GM23338 (cell line): ENCODE results near the gene SOST. TPM values are rescaled to one million over a fixed set of nuclear protein-coding genes. Genes with fewer than 3 reads are reported as not detected.

ENCODE experiments used
- ATAC-seq: fragments of 200-7000 bp; cut with Tn5 transposase; 3 replicates; pipeline ENCODE4 v1.9.1; 2020
- DNase-seq: peaks from one replicate; pipeline ENCODE4 v3.0.0-alpha.2; 2015; ENCODE audit warnings: low spot score
- H2AFZ ChIP-seq: fragments of 200-600 bp; sonication (generic); 2 replicates; pipeline ENCODE4 v1.8.0; 2016; ENCODE audit warnings: antibody characterized with exemption, mild to moderate bottlenecking, moderate library complexity
- H3F3A ChIP-seq: fragments of 200-600 bp; sonication (generic); replicated peaks from 2 replicates; pipeline ENCODE4 v1.8.0; 2017; ENCODE audit warnings: antibody characterized with exemption, mixed run types, low read depth
- H3K27ac ChIP-seq: fragments of 200-600 bp; sonication (generic); 2 replicates; pipeline ENCODE4 v1.6.1; 2016; ENCODE audit warnings: low read depth
- H3K27me3 ChIP-seq: fragments of 200-600 bp; sonication (generic); 2 replicates; pipeline ENCODE4 v1.8.0; 2016; ENCODE audit warnings: mild to moderate bottlenecking, mixed run types, moderate library complexity; ENCODE audit not compliant: insufficient read depth
- H3K36me3 ChIP-seq: fragments of 200-600 bp; sonication (generic); 2 replicates; pipeline ENCODE4 v1.8.0; 2016; ENCODE audit warnings: mild to moderate bottlenecking; ENCODE audit not compliant: insufficient read depth
- H3K4me1 ChIP-seq: fragments of 200-600 bp; sonication (generic); 2 replicates; pipeline ENCODE4 v1.8.0; 2016; ENCODE audit warnings: mild to moderate bottlenecking, moderate library complexity; ENCODE audit not compliant: insufficient read depth
- H3K4me2 ChIP-seq: fragments of 200-600 bp; sonication (generic); 2 replicates; pipeline ENCODE4 v1.7.1; 2017; ENCODE audit warnings: mixed run types
- H3K4me3 ChIP-seq: fragments of 200-600 bp; sonication (generic); 2 replicates; pipeline ENCODE4 v1.6.1; 2016; ENCODE audit warnings: mixed run types
- H3K79me2 ChIP-seq: fragments of 200-600 bp; sonication (generic); replicated peaks from 2 replicates; pipeline ENCODE4 v1.8.0; 2017; ENCODE audit warnings: mild to moderate bottlenecking; ENCODE audit not compliant: insufficient read depth
- H3K9me2 ChIP-seq: fragments of 200-600 bp; sonication (generic); 2 replicates; pipeline ENCODE4 v1.8.0; 2017; ENCODE audit not compliant: insufficient read depth
- H4K20me1 ChIP-seq: fragments of 200-600 bp; sonication (generic); replicated peaks from 2 replicates; pipeline ENCODE4 v1.8.0; 2017; ENCODE audit warnings: mild to moderate bottlenecking; ENCODE audit not compliant: insufficient read depth
- H3K27ac Mint-ChIP-seq: 2 replicates; pipeline ENCODE4 v1.8.0; 2020; ENCODE audit warnings: inconsistent platforms, mild to moderate bottlenecking, moderate library complexity, mixed read lengths
- H3K27me3 Mint-ChIP-seq: 3 replicates; pipeline ENCODE4 v1.8.0; 2022; ENCODE audit warnings: low read depth, mild to moderate bottlenecking, moderate library complexity, mixed read lengths, inconsistent platforms; ENCODE audit not compliant: insufficient read depth, poor library complexity
- H3K36me3 Mint-ChIP-seq: 3 replicates; pipeline ENCODE4 v1.8.0; 2021; ENCODE audit warnings: low read depth, mild to moderate bottlenecking, inconsistent platforms, moderate library complexity, mixed read lengths
- H3K4me1 Mint-ChIP-seq: 3 replicates; pipeline ENCODE4 v1.8.0; 2020; ENCODE audit warnings: mild to moderate bottlenecking, inconsistent platforms, mixed read lengths
- H3K4me3 Mint-ChIP-seq: 3 replicates; pipeline ENCODE4 v1.8.0; 2021; ENCODE audit warnings: moderate library complexity, mild to moderate bottlenecking, inconsistent platforms, mixed read lengths
- H3K9me3 Mint-ChIP-seq: 3 replicates; pipeline ENCODE4 v1.8.0; 2020; ENCODE audit warnings: moderate library complexity, mild to moderate bottlenecking, inconsistent platforms, mixed read lengths
- CREB1 ChIP-seq: fragments of 250-450 bp; sonication (Bioruptor Pico); IDR thresholded peaks from 2 replicates; pipeline ENCODE4 v1.5.0; 2020; ENCODE audit warnings: low read depth, mild to moderate bottlenecking, moderate library complexity
- ETS1 ChIP-seq: IDR thresholded peaks from 2 replicates; pipeline ENCODE4 v1.6.1; 2016; ENCODE audit warnings: antibody characterized with exemption
- EZH2 ChIP-seq: fragments of 200-600 bp; sonication (generic); IDR thresholded peaks from one replicate; pipeline ENCODE4 v1.8.0; 2017; ENCODE audit warnings: antibody characterized with exemption, mild to moderate bottlenecking, low read depth; ENCODE audit not compliant: unreplicated experiment
- EZH2phosphoT487 ChIP-seq: fragments of 200-600 bp; sonication (generic); IDR thresholded peaks from one replicate; pipeline ENCODE4 v1.8.1; 2018; ENCODE audit warnings: antibody characterized with exemption; ENCODE audit not compliant: unreplicated experiment
- JUNB ChIP-seq: IDR thresholded peaks from one replicate; pipeline ENCODE4 v1.6.1; 2016; ENCODE audit warnings: antibody characterized with exemption; ENCODE audit not compliant: unreplicated experiment
- NANOG ChIP-seq: IDR thresholded peaks from 2 replicates; pipeline ENCODE4 v1.6.1; 2016; ENCODE audit warnings: antibody characterized with exemption, borderline replicate concordance
- POLR2AphosphoS5 ChIP-seq: IDR thresholded peaks from 2 replicates; pipeline ENCODE4 v1.6.1; 2016; ENCODE audit warnings: antibody characterized with exemption, low read depth
- STAT1 ChIP-seq: IDR thresholded peaks from one replicate; pipeline ENCODE4 v1.6.1; 2016; ENCODE audit warnings: antibody characterized with exemption; ENCODE audit not compliant: unreplicated experiment
- ZNF114 ChIP-seq: fragments of 250-450 bp; sonication (Bioruptor Pico); IDR thresholded peaks from 2 replicates; pipeline ENCODE4 v1.5.0; 2020; ENCODE audit warnings: mild to moderate bottlenecking, moderate library complexity
- ZNF331 ChIP-seq: fragments of 250-450 bp; sonication (Bioruptor Pico); IDR thresholded peaks from 2 replicates; pipeline ENCODE4 v1.5.0; 2020; ENCODE audit warnings: low read depth, mild to moderate bottlenecking, moderate library complexity
- ZNF462 ChIP-seq: fragments of 250-450 bp; sonication (Bioruptor Pico); IDR thresholded peaks from 2 replicates; pipeline ENCODE4 v1.5.0; 2020; ENCODE audit warnings: mild to moderate bottlenecking, moderate library complexity
- polyA plus RNA-seq: library from polyadenylated mRNA; unstranded; fragments of >200 nt; fragmentation: Nextera tagmentation; extraction: Ambion mirVana; gene quantifications from 2 replicates; pipeline ENCODE4 v1.2.1, GENCODE V29; 2016
- total RNA-seq: library from RNA; depleted of rRNA; stranded (reverse); fragments of >200 nt; shearing (Covaris generic); gene quantifications from 2 replicates; pipeline ENCODE4 v1.2.3, GENCODE V29; 2014
- TF ChIP-seq, protein P1 (sequence below), 2 experiments: fragments of 200-600 bp in 1 of 2; sonication (generic) in 1 of 2; conservative IDR thresholded peaks; 2 replicates each; pipeline versions ENCODE4 v1.5.1 to v1.6.1; 2016 to 2017; ENCODE audit warnings: antibody characterized with exemption in 2 of 2, low read depth in 2 of 2, mild to moderate bottlenecking in 2 of 2, moderate library complexity in 1 of 2
- TF ChIP-seq, protein P2 (sequence below): IDR thresholded peaks from one replicate; pipeline ENCODE4 v1.6.1; 2018; ENCODE audit warnings: antibody characterized with exemption; ENCODE audit not compliant: unreplicated experiment

The SOST gene
- total and polyA plus RNA-seq, 2 experiments from 2014 or later: not detected

GRCh38 chr17:43769426-43769825 is 10.8 kb upstream of the SOST start:
- no peaks in the 10 kb centered on the region for H3K9me2 ChIP-seq
- H3K4me2 ChIP-seq: no peak overlapping the region
- H4K20me1 ChIP-seq: no peaks in the 10 kb centered on the region
- no peak overlapping the region for H2AFZ ChIP-seq
- no peaks in the 10 kb centered on the region for H3K9me3 Mint-ChIP-seq
- peaks cover 37% of the 10 kb centered on the region for H3K36me3 Mint-ChIP-seq
- H3F3A ChIP-seq: no peaks in the 10 kb centered on the region
- H3K27me3 Mint-ChIP-seq: peaks cover 5% of the 10 kb centered on the region
- no peaks in the 10 kb centered on the region for H3K4me1 ChIP-seq
- DNase-seq (no peak), ATAC-seq (no peak)
- H3K4me1 Mint-ChIP-seq: no peaks in the 10 kb centered on the region
- no peaks in the 10 kb centered on the region for H3K79me2 ChIP-seq
- TF ChIP-seq STAT1 (no peak), ZNF462 (no peak), POLR2AphosphoS5 (no peak), ETS1 (no peak), EZH2phosphoT487 (no peak), CREB1 (no peak), NANOG (no peak), ZNF114 (CRISPR knock-in tag) (no peak), JUNB (no peak), EZH2 (no peak), ZNF331 (CRISPR knock-in tag) (no peak)
- TF ChIP-seq, protein P1, sequence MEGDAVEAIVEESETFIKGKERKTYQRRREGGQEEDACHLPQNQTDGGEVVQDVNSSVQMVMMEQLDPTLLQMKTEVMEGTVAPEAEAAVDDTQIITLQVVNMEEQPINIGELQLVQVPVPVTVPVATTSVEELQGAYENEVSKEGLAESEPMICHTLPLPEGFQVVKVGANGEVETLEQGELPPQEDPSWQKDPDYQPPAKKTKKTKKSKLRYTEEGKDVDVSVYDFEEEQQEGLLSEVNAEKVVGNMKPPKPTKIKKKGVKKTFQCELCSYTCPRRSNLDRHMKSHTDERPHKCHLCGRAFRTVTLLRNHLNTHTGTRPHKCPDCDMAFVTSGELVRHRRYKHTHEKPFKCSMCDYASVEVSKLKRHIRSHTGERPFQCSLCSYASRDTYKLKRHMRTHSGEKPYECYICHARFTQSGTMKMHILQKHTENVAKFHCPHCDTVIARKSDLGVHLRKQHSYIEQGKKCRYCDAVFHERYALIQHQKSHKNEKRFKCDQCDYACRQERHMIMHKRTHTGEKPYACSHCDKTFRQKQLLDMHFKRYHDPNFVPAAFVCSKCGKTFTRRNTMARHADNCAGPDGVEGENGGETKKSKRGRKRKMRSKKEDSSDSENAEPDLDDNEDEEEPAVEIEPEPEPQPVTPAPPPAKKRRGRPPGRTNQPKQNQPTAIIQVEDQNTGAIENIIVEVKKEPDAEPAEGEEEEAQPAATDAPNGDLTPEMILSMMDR (conservative IDR thresholded peaks at IDR 0.05; ENCODE audit: low read depth in 2 of 2): no peak
- TF ChIP-seq, protein P2, sequence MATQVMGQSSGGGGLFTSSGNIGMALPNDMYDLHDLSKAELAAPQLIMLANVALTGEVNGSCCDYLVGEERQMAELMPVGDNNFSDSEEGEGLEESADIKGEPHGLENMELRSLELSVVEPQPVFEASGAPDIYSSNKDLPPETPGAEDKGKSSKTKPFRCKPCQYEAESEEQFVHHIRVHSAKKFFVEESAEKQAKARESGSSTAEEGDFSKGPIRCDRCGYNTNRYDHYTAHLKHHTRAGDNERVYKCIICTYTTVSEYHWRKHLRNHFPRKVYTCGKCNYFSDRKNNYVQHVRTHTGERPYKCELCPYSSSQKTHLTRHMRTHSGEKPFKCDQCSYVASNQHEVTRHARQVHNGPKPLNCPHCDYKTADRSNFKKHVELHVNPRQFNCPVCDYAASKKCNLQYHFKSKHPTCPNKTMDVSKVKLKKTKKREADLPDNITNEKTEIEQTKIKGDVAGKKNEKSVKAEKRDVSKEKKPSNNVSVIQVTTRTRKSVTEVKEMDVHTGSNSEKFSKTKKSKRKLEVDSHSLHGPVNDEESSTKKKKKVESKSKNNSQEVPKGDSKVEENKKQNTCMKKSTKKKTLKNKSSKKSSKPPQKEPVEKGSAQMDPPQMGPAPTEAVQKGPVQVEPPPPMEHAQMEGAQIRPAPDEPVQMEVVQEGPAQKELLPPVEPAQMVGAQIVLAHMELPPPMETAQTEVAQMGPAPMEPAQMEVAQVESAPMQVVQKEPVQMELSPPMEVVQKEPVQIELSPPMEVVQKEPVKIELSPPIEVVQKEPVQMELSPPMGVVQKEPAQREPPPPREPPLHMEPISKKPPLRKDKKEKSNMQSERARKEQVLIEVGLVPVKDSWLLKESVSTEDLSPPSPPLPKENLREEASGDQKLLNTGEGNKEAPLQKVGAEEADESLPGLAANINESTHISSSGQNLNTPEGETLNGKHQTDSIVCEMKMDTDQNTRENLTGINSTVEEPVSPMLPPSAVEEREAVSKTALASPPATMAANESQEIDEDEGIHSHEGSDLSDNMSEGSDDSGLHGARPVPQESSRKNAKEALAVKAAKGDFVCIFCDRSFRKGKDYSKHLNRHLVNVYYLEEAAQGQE: no peak
- no peak overlapping the region for H3K4me3 Mint-ChIP-seq
- H3K27me3 ChIP-seq: no peaks in the 10 kb centered on the region
- H3K4me3 ChIP-seq: no peak overlapping the region
- H3K27ac ChIP-seq: no peak overlapping the region
- 0 out of 2 replicates have a peak, but pooled peaks cover 5% of the 10 kb centered on the region for H3K36me3 ChIP-seq
- H3K27ac Mint-ChIP-seq: no peak overlapping the region
